BLaER1 (cell line): ENCODE data around the gene AKR1C8.
"Not testable (repeated sequence)": the region's sequence is repeated elsewhere in the genome, so short reads cannot be mapped to it uniquely, and the experiment has no call there.

Source experiments
- H3K27ac ChIP-seq: shearing (Covaris generic); formaldehyde crosslinking; 2 replicates; pipeline ENCODE4 v1.8.1; 2022
- H3K27me3 ChIP-seq: shearing (Covaris generic); formaldehyde crosslinking; 2 replicates; pipeline ENCODE4 v1.8.1; 2022
- H3K36me3 ChIP-seq: shearing (Covaris generic); formaldehyde crosslinking; 2 replicates; pipeline ENCODE4 v1.8.1; 2022
- H3K4me1 ChIP-seq: shearing (Covaris generic); formaldehyde crosslinking; 2 replicates; pipeline ENCODE4 v1.8.1; 2022
- H3K4me2 ChIP-seq: shearing (Covaris generic); formaldehyde crosslinking; 2 replicates; pipeline ENCODE4 v1.8.1; 2022
- H3K4me3 ChIP-seq: shearing (Covaris generic); formaldehyde crosslinking; 2 replicates; pipeline ENCODE4 v1.8.1; 2022
- H3K9ac ChIP-seq: shearing (Covaris generic); formaldehyde crosslinking; 2 replicates; pipeline ENCODE4 v1.8.1; 2022
- H3K9me3 ChIP-seq: shearing (Covaris generic); formaldehyde crosslinking; 2 replicates; pipeline ENCODE4 v1.8.1; 2022
- H4K20me1 ChIP-seq: shearing (Covaris generic); formaldehyde crosslinking; 2 replicates; pipeline ENCODE4 v1.8.1; 2022
- Cebpa-rat ChIP-seq: shearing (Covaris generic); IDR thresholded peaks from 2 replicates; pipeline ENCODE4 v1.8.1; 2022

The AKR1C8 gene

DNA sequence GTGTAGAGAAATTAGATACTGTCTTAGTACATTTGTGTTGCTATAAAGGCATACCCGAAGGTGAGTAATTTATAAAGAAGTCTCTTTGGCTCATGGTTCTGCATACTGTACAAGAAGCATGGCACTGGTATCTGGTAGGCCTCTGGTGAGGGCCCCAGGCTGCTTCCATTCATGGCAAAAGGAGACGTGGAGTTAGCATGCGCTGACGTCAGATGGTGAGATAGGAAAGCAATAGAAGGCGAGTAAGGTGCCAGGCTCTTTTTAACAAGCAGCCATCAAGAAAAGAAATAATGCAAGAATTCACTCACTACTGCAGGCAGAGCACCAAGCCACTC, 38.1 kb downstream of the AKR1C8 start:
- Histone ChIP-seq H3K4me2 (no peak overlapping the region), H3K27me3 (no peaks in the 10 kb centered on the region), H3K9me3 (peaks cover 10% of the 10 kb centered on the region), H3K36me3 (no peaks in the 10 kb centered on the region), H3K27ac (no peak overlapping the region), H4K20me1 (no peaks in the 10 kb centered on the region), H3K9ac (no peak overlapping the region), H3K4me1 (no peaks in the 10 kb centered on the region), H3K4me3 (no peak overlapping the region)
- no peak for TF ChIP-seq Cebpa-rat

DNA sequence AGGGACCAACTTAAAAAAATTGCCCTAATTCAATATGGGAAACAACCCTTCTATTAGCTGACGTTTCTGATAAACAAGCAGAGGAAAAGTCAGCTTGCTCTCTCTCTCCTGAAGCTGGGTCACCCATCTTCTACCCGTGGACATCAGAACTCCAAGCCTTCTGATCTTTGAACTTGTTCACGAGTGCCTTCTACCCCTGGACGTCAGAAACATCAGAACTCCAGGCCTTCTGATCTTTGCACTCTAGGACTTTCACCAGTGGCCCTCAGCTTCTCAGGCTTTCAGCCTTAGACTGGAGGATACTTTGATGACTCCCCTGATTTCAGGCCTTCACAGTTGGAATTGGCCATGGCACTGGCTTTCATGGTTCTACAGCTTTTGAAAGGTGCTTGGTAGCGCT, 41.8 kb downstream of the AKR1C8 start:
- no peak overlapping the region for H3K27ac ChIP-seq
- H4K20me1 ChIP-seq = no peaks in the 10 kb centered on the region
- H3K4me2 ChIP-seq = no peak overlapping the region
- H3K4me1 ChIP-seq = no peaks in the 10 kb centered on the region
- no peaks in the 10 kb centered on the region for H3K36me3 ChIP-seq
- TF ChIP-seq Cebpa-rat = no peak
- H3K9me3 ChIP-seq = peaks cover 4% of the 10 kb centered on the region
- no peak overlapping the region for H3K4me3 ChIP-seq
- H3K27me3 ChIP-seq = no peaks in the 10 kb centered on the region
- H3K9ac ChIP-seq = no peak overlapping the region

DNA sequence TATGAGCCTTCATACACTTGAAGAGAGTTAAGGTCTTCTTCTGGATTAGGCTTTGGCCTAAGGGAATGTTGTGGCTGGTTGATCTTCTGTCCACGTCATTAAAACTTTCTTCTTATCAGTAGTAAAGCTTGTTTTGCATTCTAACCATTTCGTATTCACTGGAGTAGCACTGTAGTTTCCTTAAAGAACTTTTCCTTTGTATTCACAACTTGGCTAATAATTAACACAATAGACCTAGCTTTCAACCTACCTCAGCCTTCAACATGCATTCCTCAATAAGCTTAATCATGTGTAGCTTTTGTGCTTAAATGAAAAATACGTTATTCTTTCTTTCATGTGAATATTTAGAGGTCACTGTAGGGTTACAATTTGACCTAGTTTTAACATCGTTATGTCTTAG, 42.8 kb downstream of the AKR1C8 start:
- H3K27me3 ChIP-seq = no peaks in the 10 kb centered on the region
- no peak overlapping the region for H3K27ac ChIP-seq
- H3K9ac ChIP-seq = no peak overlapping the region
- TF ChIP-seq Cebpa-rat = no peak
- H3K9me3 ChIP-seq = peaks cover 13% of the 10 kb centered on the region
- no peaks in the 10 kb centered on the region for H3K36me3 ChIP-seq
- no peak overlapping the region for H3K4me2 ChIP-seq
- H4K20me1 ChIP-seq = no peaks in the 10 kb centered on the region
- no peak overlapping the region for H3K4me3 ChIP-seq
- H3K4me1 ChIP-seq = no peaks in the 10 kb centered on the region

DNA sequence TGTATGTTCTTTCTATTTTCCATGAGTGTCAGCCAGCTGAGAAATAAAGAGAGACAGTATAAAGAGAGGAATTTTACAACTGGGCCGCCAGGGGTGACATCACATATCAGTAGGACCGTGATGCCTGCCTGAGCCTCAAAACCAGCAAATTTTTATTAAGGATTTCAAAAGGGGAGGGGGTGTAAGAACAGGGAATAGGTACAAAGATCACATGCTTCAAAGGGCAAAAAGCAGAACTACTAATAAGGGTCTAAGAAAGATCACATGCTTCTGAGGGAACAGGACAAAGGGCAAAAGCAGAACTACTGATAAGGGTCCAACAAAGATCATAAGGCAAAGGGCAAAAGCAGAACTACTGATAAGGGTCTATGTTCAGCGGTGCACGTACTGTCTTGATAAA, 47.3 kb downstream of the AKR1C8 start:
- not testable (repeated sequence) for H3K27me3 ChIP-seq, H3K4me3 ChIP-seq, H4K20me1 ChIP-seq, H3K27ac ChIP-seq, H3K4me1 ChIP-seq, H3K36me3 ChIP-seq, H3K4me2 ChIP-seq, H3K9ac ChIP-seq
- peaks cover 31% of the 10 kb centered on the region for H3K9me3 ChIP-seq

DNA sequence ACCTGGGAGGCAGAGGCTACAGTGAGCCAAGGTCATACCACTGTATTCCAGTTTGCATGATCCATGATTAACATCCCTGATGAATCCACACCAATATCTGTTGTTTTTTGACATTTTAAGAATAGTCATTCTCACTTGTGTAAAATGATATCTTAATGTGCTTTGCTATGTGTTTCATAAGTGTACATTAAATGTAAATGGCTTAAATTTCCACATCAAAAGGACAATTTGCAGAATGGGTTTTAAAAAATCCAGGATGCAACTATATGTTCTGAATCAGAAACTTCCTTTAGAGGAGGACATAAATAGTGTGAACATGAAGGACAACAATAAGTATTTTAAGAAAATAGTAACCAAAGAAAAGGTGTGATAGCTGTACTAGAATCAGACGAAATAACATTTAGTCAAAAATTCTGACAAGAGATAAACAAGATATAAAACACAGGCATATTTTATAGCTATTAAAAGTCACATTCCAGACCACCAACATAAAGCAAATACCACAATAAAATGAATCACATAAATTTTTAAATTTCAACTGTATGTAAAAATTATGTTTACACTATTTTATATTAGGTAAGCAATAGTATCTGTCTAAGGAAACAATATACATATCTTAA, 48.4 kb downstream of the AKR1C8 start:
- H4K20me1 ChIP-seq = no peaks in the 10 kb centered on the region
- H3K4me3 ChIP-seq = no peak overlapping the region
- H3K9me3 ChIP-seq = peaks cover 31% of the 10 kb centered on the region
- no peak for TF ChIP-seq Cebpa-rat
- H3K27ac ChIP-seq = no peak overlapping the region
- no peak overlapping the region for H3K9ac ChIP-seq
- H3K36me3 ChIP-seq = no peaks in the 10 kb centered on the region
- H3K27me3 ChIP-seq = no peaks in the 10 kb centered on the region
- H3K4me1 ChIP-seq = no peaks in the 10 kb centered on the region
- H3K4me2 ChIP-seq = no peak overlapping the region

DNA sequence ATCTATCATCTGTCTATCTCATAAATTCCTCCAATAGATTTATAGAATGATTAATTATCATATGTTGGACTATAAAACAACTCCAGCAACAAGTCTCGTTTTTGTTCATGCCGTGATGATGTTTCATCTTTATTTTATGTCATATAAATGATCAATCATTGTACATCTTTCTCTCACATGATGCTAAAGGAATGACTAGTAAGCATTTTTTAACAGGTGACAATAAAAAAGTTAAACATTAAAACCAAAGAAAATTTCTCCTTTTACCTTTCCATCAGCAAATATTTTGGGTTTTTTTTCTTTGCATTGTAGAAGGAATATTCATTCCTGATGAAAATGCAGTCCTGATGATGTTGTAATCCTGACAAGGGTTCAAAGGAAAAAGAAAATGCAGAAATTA, 49.4 kb downstream of the AKR1C8 start:
- Histone ChIP-seq H3K4me1 (no peaks in the 10 kb centered on the region), H3K27me3 (no peaks in the 10 kb centered on the region), H4K20me1 (no peaks in the 10 kb centered on the region), H3K36me3 (no peaks in the 10 kb centered on the region), H3K9me3 (peaks cover 31% of the 10 kb centered on the region), H3K4me2 (no peak overlapping the region), H3K9ac (no peak overlapping the region), H3K27ac (no peak overlapping the region), H3K4me3 (no peak overlapping the region)
- TF ChIP-seq Cebpa-rat = no peak

DNA sequence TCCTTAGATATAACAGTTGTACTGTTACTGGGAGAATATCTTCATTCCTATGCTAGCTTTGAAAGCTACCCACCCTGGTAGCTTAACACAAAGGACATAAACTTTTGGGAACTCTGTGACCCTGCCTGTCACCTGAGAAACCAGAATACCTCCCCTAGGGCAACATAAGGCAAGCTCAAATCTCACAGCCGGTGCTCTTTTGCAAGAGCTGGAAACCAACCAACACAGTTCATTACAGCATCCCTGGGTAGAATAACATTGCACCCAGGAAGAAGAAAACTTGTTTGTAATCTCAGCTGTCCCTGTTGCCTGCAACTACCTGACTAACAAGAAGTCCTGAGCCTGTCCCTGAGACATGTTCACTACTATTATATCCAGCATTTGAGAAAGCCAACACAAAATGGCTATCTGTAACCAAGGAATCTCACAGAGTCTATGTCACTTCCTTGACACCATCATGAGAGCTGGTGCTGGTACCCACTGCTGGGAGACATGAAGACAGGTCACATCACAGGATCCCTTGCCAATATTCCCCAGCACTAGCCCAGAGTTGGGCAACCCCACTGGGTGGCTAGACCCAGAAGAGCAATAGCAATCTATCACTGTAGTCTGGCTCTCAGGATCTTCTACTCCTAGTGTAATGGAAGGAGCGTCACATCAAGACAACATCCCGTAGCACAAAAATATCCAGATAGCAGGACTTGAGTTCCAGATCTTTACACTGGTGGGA, 59.5 kb downstream of the AKR1C8 start:
- Histone ChIP-seq H3K4me1 (no peaks in the 10 kb centered on the region), H3K4me3 (no peak overlapping the region), H3K9me3 (peaks cover 16% of the 10 kb centered on the region; the same call in 1 of the 2 replicates), H3K9ac (no peak overlapping the region), H3K27me3 (no peaks in the 10 kb centered on the region), H3K27ac (no peak overlapping the region), H3K4me2 (no peak overlapping the region), H3K36me3 (no peaks in the 10 kb centered on the region), H4K20me1 (no peaks in the 10 kb centered on the region)
- no peak for TF ChIP-seq Cebpa-rat

DNA sequence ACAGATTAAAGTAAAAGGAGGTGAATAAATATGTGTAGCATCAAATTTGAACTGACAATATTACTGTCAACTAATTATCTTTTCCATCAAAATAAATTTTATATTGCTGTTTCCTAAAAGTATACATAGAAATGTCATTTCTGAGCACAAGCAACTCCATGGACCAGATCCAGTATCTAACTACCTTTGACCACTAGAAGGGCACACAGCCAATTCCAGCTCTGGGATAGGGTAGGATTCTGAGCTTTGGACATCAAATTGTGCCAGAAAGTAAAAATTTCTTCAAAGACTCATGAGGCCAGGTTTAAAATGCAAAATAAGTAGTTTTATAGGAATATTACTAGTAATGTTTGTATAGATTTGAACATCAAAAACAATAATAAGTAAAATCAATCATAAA, 61.1 kb downstream of the AKR1C8 start:
- H3K36me3 ChIP-seq = no peaks in the 10 kb centered on the region
- H3K4me2 ChIP-seq = no peak overlapping the region
- no peak overlapping the region for H3K27ac ChIP-seq
- no peak overlapping the region for H3K4me3 ChIP-seq
- H3K27me3 ChIP-seq = no peaks in the 10 kb centered on the region
- H3K9me3 ChIP-seq = peaks cover 27% of the 10 kb centered on the region
- no peak for TF ChIP-seq Cebpa-rat
- H3K4me1 ChIP-seq = no peaks in the 10 kb centered on the region
- no peak overlapping the region for H3K9ac ChIP-seq
- H4K20me1 ChIP-seq = no peaks in the 10 kb centered on the region

DNA sequence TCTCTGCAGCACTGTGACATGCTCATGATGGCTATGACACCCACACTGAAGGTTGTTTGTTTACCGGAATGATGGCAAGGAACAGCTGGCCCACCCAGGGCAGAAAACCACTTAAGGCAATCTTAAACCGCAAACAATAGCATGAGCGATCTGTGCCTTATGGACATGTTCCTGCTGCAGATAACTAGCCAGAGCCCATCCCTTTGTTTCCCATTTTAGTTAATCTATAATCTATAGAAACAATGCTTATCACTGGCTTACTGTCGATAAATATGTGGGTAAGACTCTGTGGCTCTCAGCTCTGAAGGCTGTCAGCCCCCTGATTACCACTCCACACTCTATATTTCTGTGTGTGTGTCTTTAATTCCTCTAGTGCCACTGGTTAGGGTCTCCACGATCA, 65.0 kb downstream of the AKR1C8 start:
- H3K4me2 ChIP-seq, H3K27me3 ChIP-seq, H3K4me3 ChIP-seq, H3K9ac ChIP-seq, H3K36me3 ChIP-seq, H4K20me1 ChIP-seq, H3K27ac ChIP-seq: not testable (repeated sequence)
- H3K9me3 ChIP-seq = peaks cover 16% of the 10 kb centered on the region
- peaks cover 17% of the 10 kb centered on the region for H3K4me1 ChIP-seq

DNA sequence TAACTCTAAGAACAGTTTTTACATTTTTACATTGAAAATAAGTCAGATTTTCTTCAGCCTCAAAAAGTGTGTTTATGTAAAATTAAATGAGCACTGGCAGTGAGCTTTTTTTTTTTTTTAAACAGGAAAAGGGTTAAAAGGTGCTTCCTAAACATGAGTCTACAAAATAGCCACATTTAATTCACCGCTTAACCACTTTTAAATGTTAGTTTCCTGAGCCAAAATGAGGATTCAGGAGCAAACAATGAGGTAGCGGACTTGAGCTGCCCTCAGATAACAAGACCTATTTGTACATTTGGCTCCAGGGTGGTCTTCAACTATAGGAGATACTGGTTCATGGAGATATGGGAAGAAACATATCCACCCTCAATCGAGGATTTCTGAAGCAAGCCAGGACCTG, 67.9 kb downstream of the AKR1C8 start:
- Histone ChIP-seq H3K27me3 (no peaks in the 10 kb centered on the region), H3K4me3 (no peak overlapping the region), H3K4me1 (peaks cover 17% of the 10 kb centered on the region), H3K9me3 (peaks cover 16% of the 10 kb centered on the region), H3K4me2 (peak overlapping the region; percentile 22), H4K20me1 (no peaks in the 10 kb centered on the region), H3K27ac (no peak overlapping the region), H3K9ac (no peak overlapping the region), H3K36me3 (no peaks in the 10 kb centered on the region)
- TF ChIP-seq Cebpa-rat = no peak

DNA sequence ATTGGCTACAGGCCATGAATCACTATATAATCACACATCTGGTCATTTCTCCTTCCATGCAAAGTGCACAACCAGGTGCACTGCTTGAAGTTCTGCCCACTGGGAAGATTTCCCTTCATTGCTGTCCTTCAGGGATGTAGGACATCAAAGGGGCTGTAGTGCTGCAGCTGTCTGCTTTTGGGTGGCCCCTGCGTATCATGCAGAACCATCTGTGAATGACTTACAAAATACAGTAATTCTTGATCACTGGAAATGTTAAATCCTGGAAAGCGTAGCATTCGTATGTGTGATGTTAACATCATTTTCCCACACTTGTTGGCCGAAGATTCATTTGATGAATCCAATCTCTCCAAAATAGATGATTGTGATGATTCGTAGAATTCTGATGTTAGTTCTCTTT, 68.3 kb downstream of the AKR1C8 start:
- H3K27ac ChIP-seq = no peak overlapping the region
- peak overlapping the region; percentile 22 for H3K4me2 ChIP-seq
- H3K4me1 ChIP-seq = peaks cover 17% of the 10 kb centered on the region
- H3K27me3 ChIP-seq = no peaks in the 10 kb centered on the region
- no peak overlapping the region for H3K9ac ChIP-seq
- H3K36me3 ChIP-seq = no peaks in the 10 kb centered on the region
- peaks cover 16% of the 10 kb centered on the region for H3K9me3 ChIP-seq
- TF ChIP-seq Cebpa-rat = no peak
- no peak overlapping the region for H3K4me3 ChIP-seq
- H4K20me1 ChIP-seq = no peaks in the 10 kb centered on the region

DNA sequence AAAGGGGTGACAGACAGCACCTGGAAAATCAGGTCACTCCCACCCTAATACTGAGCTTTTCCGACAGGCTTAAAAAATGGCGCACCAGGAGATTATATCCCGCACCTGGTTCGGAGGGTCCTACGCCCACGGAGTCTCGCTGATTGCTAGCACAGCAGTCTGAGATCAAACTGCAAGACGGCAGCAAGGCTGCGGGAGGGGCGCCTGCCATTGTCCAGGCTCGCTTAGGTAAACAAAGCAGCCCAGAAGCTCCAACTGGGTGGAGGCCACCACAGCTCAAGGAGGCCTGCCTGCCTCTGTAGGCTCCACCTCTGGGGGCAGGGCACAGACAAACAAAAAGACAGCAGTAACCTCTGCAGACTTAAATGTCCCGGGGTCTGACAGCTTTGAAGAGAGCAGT, 75.1 kb downstream of the AKR1C8 start:
- H3K9me3 ChIP-seq, H3K9ac ChIP-seq, H4K20me1 ChIP-seq: not testable (repeated sequence)

More for the DNA sequence above, 75.1 kb downstream of the AKR1C8 start:
- H3K27ac ChIP-seq, H3K4me1 ChIP-seq, H3K4me2 ChIP-seq, H3K4me3 ChIP-seq, H3K27me3 ChIP-seq, H3K36me3 ChIP-seq: not testable (repeated sequence)
